ENCODE measurements around the gene UNC79.

- no peak for TF ChIP-seq CTCF (IDR thresholded peaks at IDR 0.05; ENCODE audit: low read length)
- no peak for TF ChIP-seq EZH2 (optimal IDR thresholded peaks at IDR 0.05; ENCODE audit: low read depth, low read length)
Measured at GRCh38 chr14:93396456-93396855, 34.3 kb upstream of the UNC79 start.
